IMR-90 (cell line): ENCODE data around the gene CUL7. TPM values are rescaled to one million over a fixed set of nuclear protein-coding genes. Genes with fewer than 3 reads are reported as not detected.

ENCODE experiments used
- ATAC-seq: fragments of 200-7000 bp; cut with Tn5 transposase; 2 replicates; pipeline ENCODE4 v1.9.1; 2020; ENCODE audit warnings: low read depth, mild to moderate bottlenecking, moderate library complexity
- BruUV-seq: library from RNA; stranded (reverse); fragments of 400-500 nt; replicated peaks from 2 replicates; lab custom pipeline; 2021; lab: Mats Ljungman, UMichigan
- CTCF ChIA-PET: fragments of 300-600 bp; formaldehyde crosslinking; extraction: SDS; loops from one replicate; lab custom pipeline; 2021; ENCODE audit warnings: antibody characterized with exemption; lab: Yijun Ruan, JAX
- POLR2A ChIA-PET: fragments of 300-600 bp; sonication (Branson Sonifier 250); formaldehyde crosslinking; loops from one replicate; lab custom pipeline; 2022; ENCODE audit warnings: antibody characterized with exemption; ENCODE audit not compliant: unreplicated experiment; lab: Charles Lee
- DNase-seq: peaks from one replicate; pipeline ENCODE4 v3.0.0; 2013
- H2AFZ ChIP-seq: replicated peaks from 2 replicates; pipeline ENCODE3; 2013; ENCODE audit warnings: low read length, mild to moderate bottlenecking; ENCODE audit not compliant: poor library complexity
- H2AK5ac ChIP-seq: 2 replicates; pipeline ENCODE4 v1.6.1; 2013; ENCODE audit warnings: low read depth, low read length, inconsistent platforms
- H2AK9ac ChIP-seq: replicated peaks from 2 replicates; pipeline ENCODE3; 2013; ENCODE audit warnings: mild to moderate bottlenecking, low read depth, low read length, moderate library complexity; ENCODE audit not compliant: poor library complexity
- H2BK120ac ChIP-seq: 2 replicates; pipeline ENCODE4 v1.6.1; 2013; ENCODE audit warnings: low read depth, low read length, inconsistent platforms
- H2BK15ac ChIP-seq: 3 replicates; pipeline ENCODE4 v1.6.1; 2013; ENCODE audit warnings: low read depth, low read length, inconsistent platforms
- H2BK20ac ChIP-seq: 2 replicates; pipeline ENCODE4 v1.6.1; 2013; ENCODE audit warnings: low read depth, mild to moderate bottlenecking, inconsistent platforms, low read length, moderate library complexity
- H2BK5ac ChIP-seq: 2 replicates; pipeline ENCODE4 v1.6.1; 2013; ENCODE audit warnings: mild to moderate bottlenecking, low read depth, low read length, inconsistent platforms; ENCODE audit not compliant: poor library complexity, severe bottlenecking
- H3K14ac ChIP-seq: replicated peaks from 2 replicates; pipeline ENCODE4 v1.6.1; 2013; ENCODE audit warnings: low read depth, low read length, inconsistent platforms
- H3K18ac ChIP-seq: 2 replicates; pipeline ENCODE4 v1.6.1; 2013; ENCODE audit warnings: low read depth, low read length, control low read depth
- H3K23ac ChIP-seq: 2 replicates; pipeline ENCODE4 v1.6.1; 2013; ENCODE audit warnings: low read depth, low read length, inconsistent platforms
- H3K27ac ChIP-seq: 2 replicates; pipeline ENCODE4 v1.5.1; 2013; ENCODE audit warnings: mild to moderate bottlenecking, control low read depth, low read length; ENCODE audit not compliant: insufficient read depth
- H3K27me3 ChIP-seq: 2 replicates; pipeline ENCODE4 v1.6.1; 2013; ENCODE audit warnings: low read length; ENCODE audit not compliant: control insufficient read depth, insufficient read depth
- H3K36me3 ChIP-seq: 2 replicates; pipeline ENCODE4 v1.6.1; 2013; ENCODE audit warnings: low read length, mixed read lengths; ENCODE audit not compliant: control insufficient read depth, insufficient read depth
- H3K4ac ChIP-seq: 2 replicates; pipeline ENCODE4 v1.6.1; 2013; ENCODE audit warnings: low read depth, low read length, inconsistent platforms
- H3K4me1 ChIP-seq: 2 replicates; pipeline ENCODE4 v1.6.1; 2013; ENCODE audit warnings: low read length, mixed read lengths; ENCODE audit not compliant: control insufficient read depth, insufficient read depth
- H3K4me2 ChIP-seq: 2 replicates; pipeline ENCODE4 v1.6.1; 2013; ENCODE audit warnings: low read depth, mild to moderate bottlenecking, control low read depth, low read length, moderate library complexity
- H3K4me3 ChIP-seq: 2 replicates; pipeline ENCODE4 v1.5.1; 2013; ENCODE audit warnings: low read depth, mild to moderate bottlenecking, control low read depth, low read length, moderate library complexity; ENCODE audit not compliant: insufficient read depth
- H3K56ac ChIP-seq: 2 replicates; pipeline ENCODE4 v1.6.1; 2013; ENCODE audit warnings: low read length, inconsistent platforms; ENCODE audit not compliant: insufficient read depth; ENCODE audit errors: extremely low read depth
- H3K79me1 ChIP-seq, 2 experiments: 2 replicates each; pipeline ENCODE4 v1.6.1; 2013; ENCODE audit warnings: low read length in 2 of 2, inconsistent platforms in 1 of 2, low read depth in 1 of 2
- H3K9ac ChIP-seq: 2 replicates; pipeline ENCODE4 v1.6.1; 2013; ENCODE audit warnings: low read depth, low read length, control low read depth
- H3K9me1 ChIP-seq: 2 replicates; pipeline ENCODE4 v1.6.1; 2013; ENCODE audit warnings: low read length, inconsistent platforms; ENCODE audit not compliant: insufficient read depth
- H3K9me3 ChIP-seq: 2 replicates; pipeline ENCODE4 v1.6.1; 2013; ENCODE audit warnings: low read length; ENCODE audit not compliant: control insufficient read depth, insufficient read depth
- H4K20me1 ChIP-seq: 2 replicates; pipeline ENCODE4 v1.6.1; 2013; ENCODE audit warnings: low read length, inconsistent platforms; ENCODE audit not compliant: insufficient read depth
- H4K5ac ChIP-seq: 2 replicates; pipeline ENCODE4 v1.6.1; 2013; ENCODE audit warnings: mild to moderate bottlenecking, low read depth, low read length, control low read depth
- H4K8ac ChIP-seq, 2 experiments: 2 replicates each; pipeline ENCODE4 v1.6.1; 2013; ENCODE audit warnings: low read depth in 2 of 2, low read length in 2 of 2, control low read depth in 1 of 2, inconsistent platforms in 1 of 2
- H4K91ac ChIP-seq: 2 replicates; pipeline ENCODE4 v1.6.1; 2013; ENCODE audit warnings: low read depth, low read length, inconsistent platforms; ENCODE audit not compliant: insufficient read depth
- BHLHE40 ChIP-seq: fragments of 150-350 bp; IDR thresholded peaks from 2 replicates; pipeline ENCODE4 v1.6.1; 2016; ENCODE audit warnings: mild to moderate bottlenecking, low read depth, low read length
- CEBPB ChIP-seq: IDR thresholded peaks from 2 replicates; pipeline ENCODE4 v1.6.1; 2012; ENCODE audit warnings: low read depth, low read length, improper control_type of control experiment
- CHD1 ChIP-seq: IDR thresholded peaks from 2 replicates; pipeline ENCODE4 v1.6.1; 2012; ENCODE audit warnings: low read depth, low read length, improper control_type of control experiment
- FOS ChIP-seq: fragments of 150-350 bp; IDR thresholded peaks from 2 replicates; pipeline ENCODE4 v1.6.1; 2016; ENCODE audit warnings: low read depth, low read length
- MAFK ChIP-seq: IDR thresholded peaks from 2 replicates; pipeline ENCODE4 v1.6.1; 2012; ENCODE audit warnings: low read depth, low read length, improper control_type of control experiment
- MAZ ChIP-seq: IDR thresholded peaks from 2 replicates; pipeline ENCODE4 v1.6.1; 2012; ENCODE audit warnings: low read depth, mild to moderate bottlenecking, low read length, improper control_type of control experiment, moderate library complexity, borderline replicate concordance
- MXI1 ChIP-seq: IDR thresholded peaks from 2 replicates; pipeline ENCODE4 v1.6.1; 2012; ENCODE audit warnings: low read depth, mild to moderate bottlenecking, low read length, moderate library complexity, borderline replicate concordance
- NFE2L2 ChIP-seq: fragments of 150-350 bp; IDR thresholded peaks from 2 replicates; pipeline ENCODE4 v1.6.1; 2016; ENCODE audit warnings: low read depth, mild to moderate bottlenecking, low read length
- POLR2A ChIP-seq: IDR thresholded peaks from 2 replicates; pipeline ENCODE4 v1.6.1; 2012; ENCODE audit warnings: mild to moderate bottlenecking, low read depth, low read length
- RAD21 ChIP-seq: IDR thresholded peaks from 2 replicates; pipeline ENCODE4 v1.6.1; 2012; ENCODE audit warnings: low read length, improper control_type of control experiment
- RCOR1 ChIP-seq: IDR thresholded peaks from 2 replicates; pipeline ENCODE4 v1.6.1; 2012; ENCODE audit warnings: mild to moderate bottlenecking, low read length, improper control_type of control experiment; ENCODE audit not compliant: insufficient replicate concordance
- RFX5 ChIP-seq: IDR thresholded peaks from 2 replicates; pipeline ENCODE4 v1.8.0; 2012; ENCODE audit warnings: low read depth, mild to moderate bottlenecking, low read length, moderate library complexity
- SMC3 ChIP-seq: fragments of 150-350 bp; IDR thresholded peaks from 2 replicates; pipeline ENCODE4 v1.6.1; 2016; ENCODE audit warnings: low read depth, mild to moderate bottlenecking, antibody characterized with exemption, low read length, moderate library complexity
- WGBS, 2 experiments: methylation state at CpG; one replicate each; pipeline versions ENCODE4 v1.1.5 to v1.1.7; 2013; ENCODE audit warnings: missing lambda C conversion rate in 2 of 2; ENCODE audit not compliant: insufficient read length in 1 of 2; ENCODE audit errors: extremely low coverage in 2 of 2; 5-methylcytosine and 5-hydroxymethylcytosine counted together
- dilution Hi-C: fragments of 300-500 bp; cut with HindIII; formaldehyde crosslinking; loops from one replicate; pipeline ENCODE4 v1.14.3; 2018; ENCODE audit warnings: low sequenced_read_pairs; ENCODE audit not compliant: unreplicated experiment
- in situ Hi-C: fragments of 300-500 bp; cut with MboI; formaldehyde crosslinking; loops from 3 replicates; pipeline ENCODE4 v1.14.3; 2019; ENCODE audit warnings: low sequenced_read_pairs, inconsistent platforms, mixed read lengths
- intact Hi-C: fragments of 100-400 bp; cut with micrococcal nuclease; formaldehyde crosslinking; loops from 2 replicates; pipeline ENCODE4 v1.10.0; 2022
- polyA plus RNA-seq, 3 experiments: library from polyadenylated mRNA; depleted of rRNA; stranded (reverse); fragments of >200 nt; gene quantifications; 2 replicates each; pipeline ENCODE4 v1.2.3, GENCODE V29; 2012; ENCODE audit warnings: low replicate concordance in 1 of 3
- total RNA-seq: library from RNA; depleted of rRNA; stranded (reverse); fragments of >200 nt; gene quantifications from 2 replicates; pipeline ENCODE4 v1.2.3, GENCODE V29; 2012
- TF ChIP-seq, protein P1 (sequence below): fragments of 150-350 bp; IDR thresholded peaks from 2 replicates; pipeline ENCODE4 v1.6.1; 2017; ENCODE audit warnings: mild to moderate bottlenecking, antibody characterized with exemption, low read length, low read depth
- TF ChIP-seq, protein P2 (sequence below): conservative IDR thresholded peaks from 2 replicates; pipeline ENCODE4 v1.5.1; 2012; ENCODE audit warnings: mild to moderate bottlenecking, low read depth, low read length, improper control_type of control experiment
- TF ChIP-seq, protein P3 (sequence below): fragments of 150-350 bp; IDR thresholded peaks from 2 replicates; pipeline ENCODE4 v1.6.1; 2016; ENCODE audit warnings: low read depth, mild to moderate bottlenecking, low read length, moderate library complexity, borderline replicate concordance

CUL7 gene
- total and polyA plus RNA-seq, 2 of the 4 experiments (the other 2 are of a cell fraction) = 38.0 to 39.3 TPM

DNA sequence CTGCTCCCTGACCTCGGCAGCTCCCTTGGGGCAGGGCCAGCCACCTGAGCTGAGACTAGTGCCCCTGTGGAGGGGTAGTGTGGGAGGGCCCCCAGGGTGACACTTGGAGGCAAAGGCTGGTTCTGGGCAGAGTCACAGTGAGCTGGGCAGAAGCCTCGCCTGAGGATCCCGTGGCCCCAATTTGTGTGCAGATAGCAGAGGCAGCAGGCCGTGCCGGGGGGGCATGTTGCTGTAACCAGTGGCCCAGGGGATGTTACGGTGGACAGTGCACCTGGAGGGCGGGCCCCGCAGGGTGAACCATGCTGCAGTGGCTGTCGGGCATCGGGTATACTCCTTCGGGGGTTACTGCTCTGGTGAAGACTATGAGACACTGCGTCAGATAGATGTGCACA lies 36.7 kb downstream of the CUL7 start:
- ChIA-PET CTCF (no interaction called here), POLR2A (no interaction called here)
- dilution Hi-C loops = no loop called here
- Histone ChIP-seq H4K8ac (no peak overlapping the region), H4K20me1 (no peaks in the 10 kb centered on the region; the same call in 1 of the 2 replicates), H4K91ac (no peak overlapping the region), H3K9ac (no peak overlapping the region), H3K27ac (no peak overlapping the region), H2AK9ac (no peak overlapping the region), H3K4ac (no peak overlapping the region), H3K18ac (no peak overlapping the region), H3K4me1 (peaks cover 15% of the 10 kb centered on the region), H2BK5ac (no peak overlapping the region), H3K9me1 (peaks cover 3% of the 10 kb centered on the region), H3K4me3 (no peak overlapping the region), H3K56ac (no peak overlapping the region), H3K79me1 (peaks cover 15 to 78% of the 10 kb centered on the region in 2 experiments), H2AFZ (no peak overlapping the region), H3K4me2 (no peak overlapping the region), H2AK5ac (no peak overlapping the region), H4K5ac (no peak overlapping the region), H3K36me3 (peaks cover 31% of the 10 kb centered on the region), H2BK120ac (no peak overlapping the region), H2BK15ac (no peak overlapping the region), H3K27me3 (no peaks in the 10 kb centered on the region), H3K23ac (no peak overlapping the region), H2BK20ac (no peak overlapping the region), H3K9me3 (no peaks in the 10 kb centered on the region), H3K14ac (no peak overlapping the region)
- intact Hi-C loops = no loop called here
- no peak for TF ChIP-seq RFX5
- no peak for TF ChIP-seq SMC3
- TF ChIP-seq, protein P1, sequence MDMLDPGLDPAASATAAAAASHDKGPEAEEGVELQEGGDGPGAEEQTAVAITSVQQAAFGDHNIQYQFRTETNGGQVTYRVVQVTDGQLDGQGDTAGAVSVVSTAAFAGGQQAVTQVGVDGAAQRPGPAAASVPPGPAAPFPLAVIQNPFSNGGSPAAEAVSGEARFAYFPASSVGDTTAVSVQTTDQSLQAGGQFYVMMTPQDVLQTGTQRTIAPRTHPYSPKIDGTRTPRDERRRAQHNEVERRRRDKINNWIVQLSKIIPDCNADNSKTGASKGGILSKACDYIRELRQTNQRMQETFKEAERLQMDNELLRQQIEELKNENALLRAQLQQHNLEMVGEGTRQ = no peak
- no peak for TF ChIP-seq CEBPB
- TF ChIP-seq MXI1 = no peak
- TF ChIP-seq, protein P2, sequence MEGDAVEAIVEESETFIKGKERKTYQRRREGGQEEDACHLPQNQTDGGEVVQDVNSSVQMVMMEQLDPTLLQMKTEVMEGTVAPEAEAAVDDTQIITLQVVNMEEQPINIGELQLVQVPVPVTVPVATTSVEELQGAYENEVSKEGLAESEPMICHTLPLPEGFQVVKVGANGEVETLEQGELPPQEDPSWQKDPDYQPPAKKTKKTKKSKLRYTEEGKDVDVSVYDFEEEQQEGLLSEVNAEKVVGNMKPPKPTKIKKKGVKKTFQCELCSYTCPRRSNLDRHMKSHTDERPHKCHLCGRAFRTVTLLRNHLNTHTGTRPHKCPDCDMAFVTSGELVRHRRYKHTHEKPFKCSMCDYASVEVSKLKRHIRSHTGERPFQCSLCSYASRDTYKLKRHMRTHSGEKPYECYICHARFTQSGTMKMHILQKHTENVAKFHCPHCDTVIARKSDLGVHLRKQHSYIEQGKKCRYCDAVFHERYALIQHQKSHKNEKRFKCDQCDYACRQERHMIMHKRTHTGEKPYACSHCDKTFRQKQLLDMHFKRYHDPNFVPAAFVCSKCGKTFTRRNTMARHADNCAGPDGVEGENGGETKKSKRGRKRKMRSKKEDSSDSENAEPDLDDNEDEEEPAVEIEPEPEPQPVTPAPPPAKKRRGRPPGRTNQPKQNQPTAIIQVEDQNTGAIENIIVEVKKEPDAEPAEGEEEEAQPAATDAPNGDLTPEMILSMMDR = no peak
- TF ChIP-seq RAD21 = no peak
- TF ChIP-seq, protein P3, sequence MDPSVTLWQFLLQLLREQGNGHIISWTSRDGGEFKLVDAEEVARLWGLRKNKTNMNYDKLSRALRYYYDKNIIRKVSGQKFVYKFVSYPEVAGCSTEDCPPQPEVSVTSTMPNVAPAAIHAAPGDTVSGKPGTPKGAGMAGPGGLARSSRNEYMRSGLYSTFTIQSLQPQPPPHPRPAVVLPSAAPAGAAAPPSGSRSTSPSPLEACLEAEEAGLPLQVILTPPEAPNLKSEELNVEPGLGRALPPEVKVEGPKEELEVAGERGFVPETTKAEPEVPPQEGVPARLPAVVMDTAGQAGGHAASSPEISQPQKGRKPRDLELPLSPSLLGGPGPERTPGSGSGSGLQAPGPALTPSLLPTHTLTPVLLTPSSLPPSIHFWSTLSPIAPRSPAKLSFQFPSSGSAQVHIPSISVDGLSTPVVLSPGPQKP = no peak
- TF ChIP-seq MAFK = no peak
- TF ChIP-seq CHD1 = no peak
- TF ChIP-seq NFE2L2 = no peak
- TF ChIP-seq FOS = no peak
- TF ChIP-seq POLR2A = no peak
- TF ChIP-seq MAZ = no peak
- TF ChIP-seq BHLHE40 = no peak
- no peak for TF ChIP-seq RCOR1
- in situ Hi-C loops = no loop called here
- BruUV-seq = no TSS peak
- DNase-seq (no peak), ATAC-seq (no peak)
- 96% methylated on average over 4 of the region's 12 CpGs; no CpG with 5 or more reads in 1 of the 2 experiments for WGBS, 2 experiments
